GM18526 (cell line): ENCODE results near the gene LRP1B.

Source experiments
- POLR2A ChIP-seq: IDR thresholded peaks from 3 replicates; pipeline ENCODE4 v1.6.1; 2011; ENCODE audit not compliant: insufficient read length; ENCODE audit errors: extremely low read depth

The LRP1B gene

DNA sequence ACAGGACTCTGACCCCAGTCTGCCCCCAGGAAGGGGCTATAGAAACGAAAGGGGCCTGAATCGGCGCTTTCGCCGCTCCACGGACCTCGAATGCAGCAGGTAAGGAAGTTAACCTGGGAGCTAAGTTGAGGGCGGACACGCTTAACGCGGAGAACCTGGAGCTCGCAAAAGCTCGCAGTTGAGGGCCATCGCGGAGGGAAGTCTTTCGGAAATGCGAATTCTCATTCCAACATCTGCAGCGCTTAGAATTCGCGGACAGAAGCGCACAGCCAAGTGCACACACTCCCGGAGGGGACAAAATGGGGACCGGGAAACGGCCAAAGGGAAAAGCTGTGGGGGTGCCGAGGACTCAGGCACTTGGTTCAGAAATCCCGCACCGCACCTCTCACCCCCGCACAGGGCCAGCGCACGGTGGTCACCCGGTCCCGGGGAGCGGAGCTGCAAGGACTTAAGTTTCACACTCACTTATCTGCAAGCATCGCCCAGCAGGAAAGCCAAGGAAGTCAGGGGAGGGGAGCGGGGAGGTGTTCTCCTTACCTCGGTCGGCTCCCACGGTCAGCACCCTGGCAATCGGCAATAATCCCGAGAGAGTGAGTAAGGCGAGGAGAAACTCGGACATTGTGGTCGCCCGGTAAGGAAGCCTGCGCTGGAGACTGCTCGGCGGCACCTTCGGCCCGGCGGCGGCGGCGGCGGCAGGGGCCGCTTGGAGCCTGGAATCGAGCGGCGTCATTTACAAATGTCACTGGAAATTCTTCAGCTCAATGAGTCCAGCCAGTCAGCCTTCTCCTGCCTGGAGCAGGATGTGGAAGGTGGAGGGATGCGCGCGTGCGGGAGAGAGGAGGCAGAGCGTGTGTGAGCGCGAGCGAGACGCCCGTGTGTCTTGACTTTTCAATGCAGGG, 456 bp downstream of the LRP1B start:
- no peak for TF ChIP-seq POLR2A

DNA sequence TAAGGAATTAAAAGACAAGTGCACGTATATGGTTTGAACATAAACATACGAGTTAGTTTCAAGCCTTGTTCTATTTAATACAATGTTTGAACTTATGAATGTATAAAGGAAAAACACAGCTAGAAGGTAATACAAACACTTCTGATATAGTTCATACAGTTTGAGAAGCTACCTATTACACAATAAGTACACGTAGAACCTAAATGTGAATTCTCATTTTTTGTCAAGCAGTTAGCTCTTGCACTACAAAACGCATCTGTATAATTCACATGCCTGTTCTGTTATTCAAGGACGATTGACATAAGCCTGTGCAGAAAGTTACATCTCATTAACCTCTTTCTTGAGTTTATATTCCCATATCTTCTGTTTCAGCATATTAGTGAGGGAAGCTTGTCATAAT, 2.7 kb downstream of the LRP1B start:
- TF ChIP-seq POLR2A: no peak

DNA sequence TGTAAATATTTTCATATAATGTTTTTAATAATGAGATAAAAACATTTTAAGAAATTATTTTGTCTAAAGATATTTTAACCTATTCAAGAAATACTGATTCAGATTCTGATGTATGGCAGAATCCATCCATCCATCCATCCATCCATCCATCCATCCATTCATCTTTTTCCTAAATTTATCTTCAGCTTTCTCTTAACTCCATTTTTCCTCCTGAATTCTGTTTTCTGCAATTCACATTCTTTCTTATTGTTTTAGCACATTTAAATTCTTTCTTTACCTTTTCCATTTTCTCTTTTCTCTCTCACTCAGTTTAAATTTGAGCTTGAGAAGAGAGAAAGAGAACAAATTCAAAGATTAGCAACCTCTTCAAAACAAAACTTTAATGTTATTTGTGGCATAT, 3.6 kb downstream of the LRP1B start:
- TF ChIP-seq POLR2A: no peak

- no peak for TF ChIP-seq POLR2A
Observed at GRCh38 chr2:142124706-142125105, 6.1 kb downstream of the LRP1B start.

DNA sequence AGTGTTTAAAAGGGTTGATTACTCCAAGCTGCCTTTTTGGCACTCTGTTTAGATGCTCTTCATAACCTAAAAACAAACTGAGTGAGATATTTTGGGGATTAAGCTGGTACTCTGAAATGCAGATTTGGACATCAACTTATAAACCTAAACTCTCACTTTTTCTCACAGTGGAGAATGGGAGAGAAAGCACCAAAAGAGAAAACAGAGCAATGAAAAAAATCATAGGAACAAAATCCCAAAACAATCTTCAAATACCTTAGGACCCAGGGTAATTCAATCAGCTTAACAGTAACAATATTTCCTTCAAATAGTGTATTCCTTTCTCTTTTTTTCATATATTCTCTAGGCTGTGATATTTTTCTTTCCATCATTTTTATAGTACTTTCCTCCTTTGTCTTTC, 11.5 kb downstream of the LRP1B start:
- no peak for TF ChIP-seq POLR2A

DNA sequence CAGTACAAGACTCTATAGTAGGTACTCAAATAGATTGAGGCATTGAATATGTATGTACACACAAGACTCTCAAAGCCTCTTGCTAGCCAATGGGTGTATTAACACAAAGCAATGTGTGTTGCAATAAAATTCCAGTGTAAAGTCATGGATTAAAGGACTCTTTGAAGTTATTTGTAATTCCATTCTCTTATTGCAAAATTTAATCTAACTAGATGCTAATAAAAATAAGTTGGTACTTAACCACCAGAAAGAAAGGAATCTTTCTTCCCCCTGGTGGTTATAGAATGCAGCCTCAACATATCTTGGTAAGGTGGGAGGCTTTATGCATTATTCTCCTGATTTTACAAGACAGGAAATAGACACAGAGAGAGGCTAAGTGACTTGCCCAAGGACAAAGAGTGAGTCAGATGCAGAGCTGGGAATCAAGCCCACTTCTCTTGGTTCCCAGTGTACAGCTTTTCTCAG, 18.0 kb downstream of the LRP1B start:
- no peak for TF ChIP-seq POLR2A

DNA sequence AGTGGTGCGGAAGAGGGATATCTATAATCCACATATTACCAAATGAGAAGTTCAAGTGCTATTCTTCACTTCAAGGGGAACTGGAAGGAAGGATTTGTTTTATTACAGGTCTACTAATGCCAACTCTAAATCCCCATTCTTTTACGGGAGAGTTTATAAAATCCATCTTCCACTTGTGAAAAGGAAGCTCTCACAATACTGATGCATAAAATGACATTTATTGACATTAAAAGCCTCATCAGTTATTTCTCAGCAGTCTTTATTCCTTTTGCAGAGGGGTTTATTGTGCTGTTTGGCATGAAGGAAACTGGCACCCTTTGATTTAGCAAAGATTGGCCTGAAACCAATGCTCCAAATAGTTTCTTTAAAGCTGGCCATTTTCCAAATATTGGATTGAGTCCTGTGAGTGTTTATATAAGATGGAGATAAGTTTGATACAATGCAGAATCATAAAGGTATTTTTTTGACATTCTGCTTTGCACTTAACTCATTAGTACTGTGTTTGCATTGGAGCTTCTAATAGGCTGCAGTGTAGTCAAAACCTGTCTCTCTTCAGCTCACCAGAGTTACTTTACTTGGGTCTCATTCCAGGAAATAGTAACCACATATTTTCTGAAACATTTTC, 26.6 kb downstream of the LRP1B start:
- no peak for TF ChIP-seq POLR2A

- TF ChIP-seq POLR2A: no peak
Observed at GRCh38 chr2:142100970-142101369, 29.8 kb downstream of the LRP1B start.

DNA sequence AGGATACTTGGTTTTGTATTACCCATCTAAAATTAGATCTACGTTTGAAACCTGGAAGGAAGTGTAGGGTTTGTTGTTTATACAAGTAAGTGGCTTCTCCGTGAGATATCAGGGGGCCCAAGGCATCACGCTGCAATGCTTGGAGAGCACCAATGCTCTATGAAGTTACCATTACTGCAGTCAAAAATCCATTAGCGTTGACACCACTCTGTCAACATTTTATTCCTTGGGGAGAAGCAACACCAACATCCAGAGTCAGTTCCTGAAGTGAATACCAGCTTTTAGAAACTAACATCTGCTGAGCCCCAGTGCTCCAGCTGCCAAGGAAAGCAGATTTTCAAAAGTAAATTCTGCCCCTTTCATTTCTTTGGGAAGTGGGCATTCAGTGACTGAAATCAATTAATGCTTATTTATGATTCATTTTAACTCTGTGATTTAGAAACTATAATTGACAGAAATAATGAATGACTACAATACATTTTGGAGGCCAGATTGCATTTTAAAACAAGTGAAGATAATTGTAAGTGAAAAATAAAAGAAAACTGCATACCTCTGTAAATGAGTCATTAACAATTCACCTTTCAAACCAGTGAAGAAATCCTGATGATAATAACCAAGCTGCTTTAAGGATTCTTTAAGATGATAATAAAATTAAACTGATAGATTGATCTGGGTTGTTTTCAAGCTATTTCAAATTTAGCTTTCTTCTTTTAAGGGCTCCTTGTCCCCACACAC, 30.5 kb downstream of the LRP1B start:
- TF ChIP-seq POLR2A: no peak

- no peak for TF ChIP-seq POLR2A
Observed at GRCh38 chr2:142097711-142098110, 33.1 kb downstream of the LRP1B start.

- no peak for TF ChIP-seq POLR2A
Observed at GRCh38 chr2:142095647-142096046, 35.2 kb downstream of the LRP1B start.

GRCh38 chr2:142094233-142094632, 36.6 kb downstream of the LRP1B start:
- TF ChIP-seq POLR2A: no peak

GRCh38 chr2:142088058-142088568, 42.7 kb downstream of the LRP1B start:
- no peak for TF ChIP-seq POLR2A

DNA sequence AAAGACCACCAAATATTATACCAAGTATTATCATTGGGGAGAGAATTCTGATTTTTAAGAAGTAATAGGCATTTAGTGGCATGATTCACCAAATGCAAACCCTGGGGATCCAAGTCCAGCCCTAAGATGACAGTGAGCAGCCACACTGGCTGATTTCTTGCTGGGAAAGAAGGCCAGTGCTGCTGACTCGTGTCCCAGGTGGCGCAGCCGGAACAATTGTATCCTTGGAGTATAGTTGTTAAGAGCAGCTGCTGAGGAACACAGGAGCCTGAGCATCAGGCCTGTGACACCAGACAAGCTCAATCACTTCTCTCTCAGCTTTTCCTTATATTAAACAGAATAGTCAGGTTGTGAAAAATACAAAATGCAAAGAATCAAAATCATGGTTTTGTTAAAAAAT, 48.4 kb downstream of the LRP1B start:
- TF ChIP-seq POLR2A: no peak

DNA sequence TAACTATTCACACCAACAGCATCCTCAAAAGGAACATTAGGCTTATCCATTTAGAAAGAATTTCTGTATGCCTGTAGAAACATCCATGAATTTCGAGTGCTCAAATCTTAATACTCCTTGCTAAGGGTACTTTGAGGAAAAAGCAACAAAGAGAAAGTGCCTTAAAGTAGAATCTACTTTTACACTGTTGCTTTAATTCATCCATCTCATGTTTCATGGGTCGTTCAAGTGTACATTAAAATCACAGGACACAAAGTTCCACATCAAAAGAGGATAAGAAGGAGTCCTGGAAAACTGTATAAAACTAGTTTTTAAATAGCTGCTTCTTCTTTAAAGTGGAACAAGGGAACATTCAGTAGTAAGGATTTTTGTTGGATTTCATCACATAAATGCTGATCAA, 54.5 kb downstream of the LRP1B start:
- TF ChIP-seq POLR2A: no peak

- no peak for TF ChIP-seq POLR2A
Observed at GRCh38 chr2:142075826-142076225, 55.0 kb downstream of the LRP1B start.
